Measurements from ENCODE around the gene HHATL. TPM values are rescaled to one million over a fixed set of nuclear protein-coding genes. Genes with fewer than 3 reads are reported as not detected.

Gene HHATL
- total and polyA plus RNA-seq, 10 of the 15 experiments (the other 5 are each of a cell fraction or from before 2014, with no cell fraction given): not detected

DNA sequence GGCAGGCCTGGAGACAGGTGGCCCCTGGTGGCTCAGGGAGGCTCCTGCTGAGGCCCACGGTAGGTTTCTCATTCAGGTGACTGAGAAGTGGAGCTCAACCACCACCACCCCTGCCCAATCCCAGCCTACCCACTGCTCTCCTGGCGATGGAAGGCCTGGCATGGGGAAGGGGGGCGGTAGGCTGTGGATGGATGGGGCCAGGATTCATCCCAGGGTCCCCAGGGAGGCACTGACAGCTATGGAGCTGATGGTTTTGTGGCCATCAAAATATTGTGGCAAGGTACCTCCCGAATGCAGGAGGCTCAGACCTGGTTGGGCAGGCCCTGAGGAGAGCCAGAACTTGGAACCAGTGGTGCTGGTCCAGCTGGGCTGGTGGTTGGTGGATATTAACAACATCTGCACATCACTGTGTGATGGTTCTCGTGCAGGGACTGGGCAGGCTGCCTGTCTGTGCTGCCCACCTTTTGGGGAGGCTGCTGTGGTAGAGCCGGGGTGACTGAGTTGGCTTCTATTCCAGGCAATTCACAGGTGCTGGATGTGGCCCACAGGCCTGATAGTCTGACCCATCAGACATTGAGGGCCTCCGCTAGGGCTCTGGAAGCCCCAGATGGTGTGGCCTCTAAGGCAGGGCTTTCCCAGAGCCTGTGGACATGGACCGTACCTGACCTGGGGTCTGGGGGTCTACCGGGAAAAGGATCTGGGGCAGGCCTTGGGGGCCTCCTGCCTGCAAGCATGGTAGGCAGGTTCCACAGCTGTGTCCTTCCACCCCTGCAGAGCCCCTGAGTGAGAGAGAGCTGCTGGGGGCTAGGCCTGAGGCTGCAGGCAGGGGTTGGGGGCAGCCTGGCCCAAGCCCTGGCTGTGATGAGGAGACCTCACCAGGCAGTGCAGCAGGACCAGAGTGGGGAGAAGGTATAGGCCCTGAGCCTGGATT, 45.7 kb downstream of the HHATL start:
- intact Hi-C loops (cut with micrococcal nuclease; ENCODE audit: unreplicated experiment): no loop called here
- ChIA-PET CTCF (no interaction called here), RAD21 (ENCODE audit: unreplicated experiment) (no interaction called here), POLR2A (no interaction called here), SMC1A (ENCODE audit: uncharacterized antibody, unreplicated experiment) (no interaction called here)
- no peaks in the 10 kb centered on the region for H4K20me1 ChIP-seq (ENCODE audit: control insufficient read depth, insufficient read depth)
- no peak overlapping the region for H2AFZ ChIP-seq (ENCODE audit: control insufficient read depth, low read depth, low read length)
- no peak for ATAC-seq
- no peak overlapping the region for H3K4me3 ChIP-seq
- H3K9ac ChIP-seq (ENCODE audit: control insufficient read depth, insufficient read depth, low read length): no peak overlapping the region
- no TSS peak for BruUV-seq (replicated peaks)
- H3K27me3 ChIP-seq (replicated peaks in 1 of 2; ENCODE audit: control insufficient read depth in 2 of 2, insufficient read depth in 2 of 2, low read length in 1 of 2): no peaks in the 10 kb centered on the region
- no peaks in the 10 kb centered on the region for H3K9me3 ChIP-seq (replicated peaks; ENCODE audit: control insufficient read depth, insufficient read depth, low read length)
- H3K4me1 ChIP-seq (ENCODE audit: control insufficient read depth, insufficient read depth, low read length): peaks cover 17% of the 10 kb centered on the region
- H3K4me2 ChIP-seq (ENCODE audit: control insufficient read depth, insufficient read depth): no peak overlapping the region
- FAIRE-seq: no peak
- no peaks in the 10 kb centered on the region; the same call in 1 of the 2 replicates for H3K79me2 ChIP-seq (ENCODE audit: control insufficient read depth, insufficient read depth, low read length)
- no peaks in the 10 kb centered on the region; a peak in 1 of 4 replicates for H3K36me3 ChIP-seq (ENCODE audit: control insufficient read depth in 2 of 2, insufficient read depth in 2 of 2, low read length in 1 of 2)
- no peak for DNase-seq (ENCODE audit: low read depth, low spot score)
- no peak overlapping the region for H3K27ac ChIP-seq (ENCODE audit: control insufficient read depth, insufficient read depth)
- in situ Hi-C loops (cut with MboI): no loop called here
- 93% methylated on average over 9 of the region's 9 CpGs for WGBS (ENCODE audit: insufficient coverage, insufficient replicate concordance, low lambda C conversion rate, missing lambda C conversion rate)
- TF ChIP-seq SUZ12 (IDR thresholded peaks at IDR 0.05; ENCODE audit: unreplicated experiment) (no peak), POLR2A (IDR thresholded peaks at IDR 0.05; ENCODE audit: low read depth, low read length) (no peak), NBN (IDR thresholded peaks at IDR 0.05) (no peak)

DNA sequence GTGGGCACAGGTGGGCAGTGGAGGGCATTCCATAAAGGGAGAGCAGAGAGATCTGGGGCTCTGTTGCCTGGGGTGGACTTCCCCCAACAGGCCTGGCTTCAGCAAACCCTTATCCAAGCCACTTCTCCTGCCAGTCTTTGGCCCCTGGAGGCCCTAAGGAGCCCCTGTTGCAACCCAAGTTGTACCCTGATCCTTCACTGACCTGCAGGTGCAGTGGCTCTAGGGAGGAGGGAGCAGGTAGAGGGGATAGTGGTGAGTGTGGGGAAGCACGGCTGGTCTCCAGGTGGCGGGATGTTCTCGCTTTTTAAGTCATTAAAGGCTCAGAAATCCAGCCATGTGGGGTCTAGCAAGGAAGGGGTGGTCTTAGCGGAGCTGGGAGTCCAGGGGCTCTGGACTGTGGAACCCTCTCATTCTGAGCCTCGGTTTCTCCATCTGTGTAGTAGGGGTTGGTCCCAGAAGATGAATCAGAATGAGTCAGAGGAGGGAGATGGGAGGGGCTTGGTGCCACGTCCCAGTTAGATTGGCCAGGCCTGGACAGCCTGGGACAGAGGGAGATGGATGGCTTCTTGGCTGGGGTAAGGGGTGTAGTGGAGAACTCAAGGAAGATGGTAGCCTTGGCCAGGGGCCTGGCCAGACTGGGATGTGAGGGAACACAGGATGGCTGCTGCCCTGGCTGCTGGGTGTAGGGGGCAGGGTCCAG, 46.5 kb downstream of the HHATL start:
- BruUV-seq (replicated peaks): no TSS peak
- CTCF ChIA-PET: interaction anchor here (1.0 kb wide), 1 partner anchor 19 kb away, joined by 3 read pairs; no protein-coding TSS in a partner anchor
- TF ChIP-seq SPI1 (IDR thresholded peaks at IDR 0.05; ENCODE audit: borderline replicate concordance, insufficient read depth, low read depth, low read length) (no peak), PAX8 (IDR thresholded peaks at IDR 0.05) (no peak)
- TF ChIP-seq, protein P1, sequence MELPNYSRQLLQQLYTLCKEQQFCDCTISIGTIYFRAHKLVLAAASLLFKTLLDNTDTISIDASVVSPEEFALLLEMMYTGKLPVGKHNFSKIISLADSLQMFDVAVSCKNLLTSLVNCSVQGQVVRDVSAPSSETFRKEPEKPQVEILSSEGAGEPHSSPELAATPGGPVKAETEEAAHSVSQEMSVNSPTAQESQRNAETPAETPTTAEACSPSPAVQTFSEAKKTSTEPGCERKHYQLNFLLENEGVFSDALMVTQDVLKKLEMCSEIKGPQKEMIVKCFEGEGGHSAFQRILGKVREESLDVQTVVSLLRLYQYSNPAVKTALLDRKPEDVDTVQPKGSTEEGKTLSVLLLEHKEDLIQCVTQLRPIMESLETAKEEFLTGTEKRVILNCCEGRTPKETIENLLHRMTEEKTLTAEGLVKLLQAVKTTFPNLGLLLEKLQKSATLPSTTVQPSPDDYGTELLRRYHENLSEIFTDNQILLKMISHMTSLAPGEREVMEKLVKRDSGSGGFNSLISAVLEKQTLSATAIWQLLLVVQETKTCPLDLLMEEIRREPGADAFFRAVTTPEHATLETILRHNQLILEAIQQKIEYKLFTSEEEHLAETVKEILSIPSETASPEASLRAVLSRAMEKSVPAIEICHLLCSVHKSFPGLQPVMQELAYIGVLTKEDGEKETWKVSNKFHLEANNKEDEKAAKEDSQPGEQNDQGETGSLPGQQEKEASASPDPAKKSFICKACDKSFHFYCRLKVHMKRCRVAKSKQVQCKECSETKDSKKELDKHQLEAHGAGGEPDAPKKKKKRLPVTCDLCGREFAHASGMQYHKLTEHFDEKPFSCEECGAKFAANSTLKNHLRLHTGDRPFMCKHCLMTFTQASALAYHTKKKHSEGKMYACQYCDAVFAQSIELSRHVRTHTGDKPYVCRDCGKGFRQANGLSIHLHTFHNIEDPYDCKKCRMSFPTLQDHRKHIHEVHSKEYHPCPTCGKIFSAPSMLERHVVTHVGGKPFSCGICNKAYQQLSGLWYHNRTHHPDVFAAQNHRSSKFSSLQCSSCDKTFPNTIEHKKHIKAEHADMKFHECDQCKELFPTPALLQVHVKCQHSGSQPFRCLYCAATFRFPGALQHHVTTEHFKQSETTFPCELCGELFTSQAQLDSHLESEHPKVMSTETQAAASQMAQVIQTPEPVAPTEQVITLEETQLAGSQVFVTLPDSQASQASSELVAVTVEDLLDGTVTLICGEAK (IDR thresholded peaks at IDR 0.05; ENCODE audit: borderline replicate concordance): no peak
- TF ChIP-seq, protein P2, sequence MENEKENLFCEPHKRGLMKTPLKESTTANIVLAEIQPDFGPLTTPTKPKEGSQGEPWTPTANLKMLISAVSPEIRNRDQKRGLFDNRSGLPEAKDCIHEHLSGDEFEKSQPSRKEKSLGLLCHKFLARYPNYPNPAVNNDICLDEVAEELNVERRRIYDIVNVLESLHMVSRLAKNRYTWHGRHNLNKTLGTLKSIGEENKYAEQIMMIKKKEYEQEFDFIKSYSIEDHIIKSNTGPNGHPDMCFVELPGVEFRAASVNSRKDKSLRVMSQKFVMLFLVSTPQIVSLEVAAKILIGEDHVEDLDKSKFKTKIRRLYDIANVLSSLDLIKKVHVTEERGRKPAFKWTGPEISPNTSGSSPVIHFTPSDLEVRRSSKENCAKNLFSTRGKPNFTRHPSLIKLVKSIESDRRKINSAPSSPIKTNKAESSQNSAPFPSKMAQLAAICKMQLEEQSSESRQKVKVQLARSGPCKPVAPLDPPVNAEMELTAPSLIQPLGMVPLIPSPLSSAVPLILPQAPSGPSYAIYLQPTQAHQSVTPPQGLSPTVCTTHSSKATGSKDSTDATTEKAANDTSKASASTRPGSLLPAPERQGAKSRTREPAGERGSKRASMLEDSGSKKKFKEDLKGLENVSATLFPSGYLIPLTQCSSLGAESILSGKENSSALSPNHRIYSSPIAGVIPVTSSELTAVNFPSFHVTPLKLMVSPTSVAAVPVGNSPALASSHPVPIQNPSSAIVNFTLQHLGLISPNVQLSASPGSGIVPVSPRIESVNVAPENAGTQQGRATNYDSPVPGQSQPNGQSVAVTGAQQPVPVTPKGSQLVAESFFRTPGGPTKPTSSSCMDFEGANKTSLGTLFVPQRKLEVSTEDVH (IDR thresholded peaks at IDR 0.05; ENCODE audit: low read depth, partially characterized antibody): no peak

More for the DNA sequence above, 46.5 kb downstream of the HHATL start:
- in situ Hi-C loops (cut with MboI): no loop called here
- POLR2A ChIA-PET: no interaction called here
- intact Hi-C loops (cut with micrococcal nuclease; ENCODE audit: unreplicated experiment): no loop called here
- Histone ChIP-seq H3K4me1 (ENCODE audit: control insufficient read depth, insufficient read depth, low read length) (peaks cover 17% of the 10 kb centered on the region), H3K36me3 (ENCODE audit: control insufficient read depth in 2 of 2, insufficient read depth in 2 of 2, low read length in 1 of 2) (no peaks in the 10 kb centered on the region; a peak in 1 of 4 replicates), H3K9ac (ENCODE audit: control insufficient read depth, insufficient read depth, low read length) (no peak overlapping the region), H3K9me3 (replicated peaks; ENCODE audit: control insufficient read depth, insufficient read depth, low read length) (no peaks in the 10 kb centered on the region), H3K27me3 (replicated peaks in 1 of 2; ENCODE audit: control insufficient read depth in 2 of 2, insufficient read depth in 2 of 2, low read length in 1 of 2) (no peaks in the 10 kb centered on the region), H3K4me2 (ENCODE audit: control insufficient read depth, insufficient read depth) (no peak overlapping the region), H3K27ac (ENCODE audit: control insufficient read depth, insufficient read depth) (no peak overlapping the region), H4K20me1 (ENCODE audit: control insufficient read depth, insufficient read depth) (no peaks in the 10 kb centered on the region), H2AFZ (ENCODE audit: control insufficient read depth, low read depth, low read length) (no peak overlapping the region), H3K79me2 (ENCODE audit: control insufficient read depth, insufficient read depth, low read length) (no peaks in the 10 kb centered on the region; the same call in 1 of the 2 replicates), H3K4me3 (no peak overlapping the region)
- DNase-seq (ENCODE audit: low read depth, low spot score) (no peak), ATAC-seq (no peak), FAIRE-seq (no peak)
- RAD21 ChIA-PET (ENCODE audit: unreplicated experiment): no interaction called here
- WGBS (ENCODE audit: insufficient coverage, insufficient replicate concordance, low lambda C conversion rate, missing lambda C conversion rate): 46% methylated on average over 6 of the region's 6 CpGs
- SMC1A ChIA-PET (ENCODE audit: uncharacterized antibody, unreplicated experiment): no interaction called here
